Measurements from ENCODE around the gene PLAGL1.

Gene PLAGL1

GRCh38 chr6:143984666-143985065, 23.4 kb downstream of the PLAGL1 start:
- Histone ChIP-seq H4K20me1 (no peaks in the 10 kb centered on the region), H3K36me3 (no peaks in the 10 kb centered on the region), H3K27me3 (no peaks in the 10 kb centered on the region), H3K9me3 (no peaks in the 10 kb centered on the region), H3K27ac (no peak overlapping the region), H3K4me1 (no peaks in the 10 kb centered on the region), H3K4me3 (no peak overlapping the region), H3K9ac (no peak overlapping the region), H3K4me2 (no peak overlapping the region)
- no peak for TF ChIP-seq Cebpa-rat (IDR thresholded peaks at IDR 0.05)

GRCh38 chr6:143982968-143983367, 25.1 kb downstream of the PLAGL1 start:
- H3K9me3 ChIP-seq, result no peaks in the 10 kb centered on the region
- TF ChIP-seq Cebpa-rat (IDR thresholded peaks at IDR 0.05), result no peak
- H3K36me3 ChIP-seq, result no peaks in the 10 kb centered on the region
- no peak overlapping the region for H3K4me3 ChIP-seq
- H3K4me1 ChIP-seq, result no peaks in the 10 kb centered on the region
- H3K9ac ChIP-seq, result no peak overlapping the region
- H3K4me2 ChIP-seq, result no peak overlapping the region
- H3K27ac ChIP-seq, result no peak overlapping the region
- H3K27me3 ChIP-seq, result no peaks in the 10 kb centered on the region
- no peaks in the 10 kb centered on the region for H4K20me1 ChIP-seq

- no peak for TF ChIP-seq Cebpa-rat (IDR thresholded peaks at IDR 0.05)
- H3K36me3 ChIP-seq, result no peaks in the 10 kb centered on the region
- H3K4me1 ChIP-seq, result no peaks in the 10 kb centered on the region
- H3K27ac ChIP-seq, result no peak overlapping the region
- no peaks in the 10 kb centered on the region for H3K27me3 ChIP-seq
- H3K4me2 ChIP-seq, result no peak overlapping the region
- H3K9ac ChIP-seq, result no peak overlapping the region
- no peaks in the 10 kb centered on the region for H3K9me3 ChIP-seq
- H4K20me1 ChIP-seq, result no peaks in the 10 kb centered on the region
- no peak overlapping the region for H3K4me3 ChIP-seq
Measured at GRCh38 chr6:143980921-143981320, 27.1 kb downstream of the PLAGL1 start.

GRCh38 chr6:143976806-143977349, 31.2 kb downstream of the PLAGL1 start:
- no peak overlapping the region for H3K27ac ChIP-seq
- no peaks in the 10 kb centered on the region for H3K27me3 ChIP-seq
- no peaks in the 10 kb centered on the region for H4K20me1 ChIP-seq
- H3K9me3 ChIP-seq, result no peaks in the 10 kb centered on the region
- TF ChIP-seq Cebpa-rat (IDR thresholded peaks at IDR 0.05), result no peak
- H3K4me1 ChIP-seq, result no peaks in the 10 kb centered on the region
- no peak overlapping the region for H3K9ac ChIP-seq
- H3K4me2 ChIP-seq, result no peak overlapping the region
- H3K4me3 ChIP-seq, result no peak overlapping the region
- H3K36me3 ChIP-seq, result no peaks in the 10 kb centered on the region

GRCh38 chr6:143974089-143974488, 34.0 kb downstream of the PLAGL1 start:
- H3K36me3 ChIP-seq, result no peaks in the 10 kb centered on the region

GRCh38 chr6:143973097-143973966, 34.7 kb downstream of the PLAGL1 start:
- Histone ChIP-seq H4K20me1 (no peaks in the 10 kb centered on the region), H3K4me3 (no peak overlapping the region), H3K27ac (no peak overlapping the region), H3K9ac (no peak overlapping the region), H3K4me2 (no peak overlapping the region), H3K27me3 (no peaks in the 10 kb centered on the region), H3K4me1 (no peaks in the 10 kb centered on the region), H3K9me3 (no peaks in the 10 kb centered on the region), H3K36me3 (no peaks in the 10 kb centered on the region)
- no peak for TF ChIP-seq Cebpa-rat (IDR thresholded peaks at IDR 0.05)

More at GRCh38 chr6:143974089-143974488, 34.0 kb downstream of the PLAGL1 start:
- Histone ChIP-seq H4K20me1 (no peaks in the 10 kb centered on the region), H3K27ac (no peak overlapping the region), H3K9me3 (no peaks in the 10 kb centered on the region), H3K4me2 (no peak overlapping the region), H3K9ac (no peak overlapping the region), H3K27me3 (no peaks in the 10 kb centered on the region), H3K4me1 (no peaks in the 10 kb centered on the region), H3K4me3 (no peak overlapping the region)
- TF ChIP-seq Cebpa-rat (IDR thresholded peaks at IDR 0.05), result no peak

GRCh38 chr6:143971482-143972205, 36.4 kb downstream of the PLAGL1 start:
- Histone ChIP-seq H3K27ac (no peak overlapping the region), H3K4me2 (no peak overlapping the region), H3K36me3 (no peaks in the 10 kb centered on the region), H3K27me3 (no peaks in the 10 kb centered on the region), H3K9me3 (no peaks in the 10 kb centered on the region), H4K20me1 (no peaks in the 10 kb centered on the region), H3K9ac (no peak overlapping the region), H3K4me3 (no peak overlapping the region), H3K4me1 (no peaks in the 10 kb centered on the region)
- TF ChIP-seq Cebpa-rat (IDR thresholded peaks at IDR 0.05), result no peak

- TF ChIP-seq Cebpa-rat (IDR thresholded peaks at IDR 0.05), result no peak
- Histone ChIP-seq H4K20me1 (no peaks in the 10 kb centered on the region), H3K27me3 (no peaks in the 10 kb centered on the region), H3K4me3 (no peak overlapping the region), H3K27ac (no peak overlapping the region), H3K9ac (no peak overlapping the region), H3K4me1 (no peaks in the 10 kb centered on the region), H3K36me3 (no peaks in the 10 kb centered on the region), H3K9me3 (no peaks in the 10 kb centered on the region), H3K4me2 (no peak overlapping the region)
Measured at GRCh38 chr6:143970456-143971218, 37.4 kb downstream of the PLAGL1 start.

- no peaks in the 10 kb centered on the region for H3K9me3 ChIP-seq
- no peak overlapping the region for H3K9ac ChIP-seq
- H3K27ac ChIP-seq, result no peak overlapping the region
- no peaks in the 10 kb centered on the region for H4K20me1 ChIP-seq
- TF ChIP-seq Cebpa-rat (IDR thresholded peaks at IDR 0.05), result no peak
- H3K4me3 ChIP-seq, result no peak overlapping the region
- H3K36me3 ChIP-seq, result no peaks in the 10 kb centered on the region
- no peaks in the 10 kb centered on the region for H3K27me3 ChIP-seq
- no peak overlapping the region for H3K4me2 ChIP-seq
- no peaks in the 10 kb centered on the region for H3K4me1 ChIP-seq
Measured at GRCh38 chr6:143969077-143969476, 39.0 kb downstream of the PLAGL1 start.
